Effector CD8-positive, alpha-beta T cell (primary cell): ENCODE data around the gene SLC9A3.

Experiments used
- DNase-seq: peaks from one replicate; lab custom pipeline; 2025; lab: John Stamatoyannopoulos, UW

SLC9A3 gene

DNA sequence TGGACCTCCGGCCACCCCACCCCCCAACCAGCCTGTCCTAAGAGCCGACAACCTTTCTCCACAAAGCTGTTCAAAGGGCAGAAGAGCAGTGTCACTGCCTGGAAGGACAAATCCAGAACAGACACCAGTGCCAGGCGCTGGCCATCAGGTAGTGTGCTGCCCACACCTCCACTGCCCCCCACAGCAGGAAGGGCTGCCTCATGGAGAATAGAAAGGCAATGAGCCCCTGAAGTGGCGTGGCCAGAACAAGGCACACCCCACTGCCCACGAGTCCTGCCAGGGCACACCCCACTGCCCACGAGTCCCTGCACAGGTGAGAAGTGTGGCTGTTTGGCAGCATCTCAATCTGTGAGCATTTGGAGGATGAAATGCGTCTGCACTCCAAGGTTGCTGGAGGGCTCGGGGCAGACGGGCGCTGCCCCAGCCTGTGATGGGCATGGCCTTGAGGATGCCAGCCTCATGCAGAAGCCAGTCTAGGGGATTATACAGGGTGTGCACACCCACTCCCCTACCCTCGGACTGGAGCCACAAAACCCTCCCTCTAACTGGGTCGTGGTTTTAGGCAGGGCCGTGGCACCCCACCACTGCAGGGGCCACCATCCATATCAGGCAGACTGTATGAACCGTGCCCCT is 2.3 kb upstream of the SLC9A3 start:
- no peak for DNase-seq

GRCh38 chr5:525916-526315 is 1.7 kb upstream of the SLC9A3 start:
- no peak for DNase-seq

DNA sequence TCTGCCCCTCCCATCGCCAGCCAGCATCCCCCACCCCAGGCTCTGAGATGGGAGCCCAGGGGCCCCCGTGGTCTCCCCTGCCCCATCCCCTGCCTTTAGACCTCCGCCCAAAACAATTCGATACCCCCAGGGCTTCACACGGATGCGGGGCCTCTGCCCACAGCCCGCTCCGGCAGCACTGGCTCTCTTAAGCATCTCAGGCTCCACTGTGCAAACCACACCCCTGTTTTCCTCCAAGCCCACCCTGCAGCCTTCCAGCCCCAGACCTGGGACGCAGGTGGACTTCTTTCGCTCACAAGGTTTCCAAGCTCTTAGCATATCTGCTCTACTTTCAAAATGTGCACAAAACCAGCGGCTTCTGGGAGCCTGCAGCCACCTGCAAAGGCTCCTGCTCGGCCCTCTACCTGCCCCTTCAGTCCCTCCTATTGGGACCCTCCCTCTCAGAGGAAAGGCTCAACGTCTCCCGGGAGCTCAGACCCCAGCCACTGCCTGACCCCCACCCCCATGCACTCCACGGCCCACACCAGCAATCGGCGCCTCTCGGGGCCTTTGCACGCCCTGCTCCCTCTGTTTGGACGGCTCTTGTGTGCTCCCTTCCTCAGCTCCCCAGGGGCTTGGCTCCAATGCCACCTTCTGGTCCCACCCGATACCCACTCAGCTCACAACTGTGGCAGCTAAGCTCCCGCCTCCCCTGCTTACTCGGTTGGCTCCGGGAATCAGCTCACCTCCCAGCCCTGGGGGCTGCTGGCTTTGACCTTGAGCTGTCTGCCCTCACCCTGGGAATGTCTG is 918 bp upstream of the SLC9A3 start:
- no peak for DNase-seq

GRCh38 chr5:523441-524222 is 617 bp downstream of the SLC9A3 start:
- no peak for DNase-seq

DNA sequence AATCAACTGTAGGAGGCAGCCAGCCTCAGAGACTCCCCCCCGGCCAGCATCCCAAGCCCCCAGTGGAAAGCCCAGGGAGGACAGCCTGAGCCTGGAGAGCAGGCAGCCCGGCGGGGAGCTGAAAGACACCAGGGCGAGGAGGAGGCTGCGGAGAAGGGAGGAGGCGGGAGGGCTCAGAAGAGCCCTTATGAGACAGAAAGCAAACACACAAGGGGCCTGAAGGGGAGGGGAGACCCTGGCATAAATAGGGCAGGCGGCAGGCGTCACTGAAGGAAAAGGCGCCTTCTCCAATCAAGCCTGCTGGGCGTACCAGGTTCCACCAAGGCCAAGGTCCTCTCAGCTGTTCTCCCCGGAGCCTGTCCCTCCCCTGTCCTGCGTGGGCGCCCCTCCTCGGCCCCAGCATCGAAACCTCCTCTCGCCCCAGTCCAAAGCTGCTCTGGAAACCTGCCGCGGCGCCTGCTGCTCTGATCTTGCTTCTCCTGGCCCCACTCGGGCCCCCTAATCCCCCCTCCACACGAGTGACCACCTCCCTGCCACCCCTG is 1.3 kb downstream of the SLC9A3 start:
- no peak for DNase-seq

GRCh38 chr5:522116-522515 is 2.1 kb downstream of the SLC9A3 start:
- no peak for DNase-seq

DNA sequence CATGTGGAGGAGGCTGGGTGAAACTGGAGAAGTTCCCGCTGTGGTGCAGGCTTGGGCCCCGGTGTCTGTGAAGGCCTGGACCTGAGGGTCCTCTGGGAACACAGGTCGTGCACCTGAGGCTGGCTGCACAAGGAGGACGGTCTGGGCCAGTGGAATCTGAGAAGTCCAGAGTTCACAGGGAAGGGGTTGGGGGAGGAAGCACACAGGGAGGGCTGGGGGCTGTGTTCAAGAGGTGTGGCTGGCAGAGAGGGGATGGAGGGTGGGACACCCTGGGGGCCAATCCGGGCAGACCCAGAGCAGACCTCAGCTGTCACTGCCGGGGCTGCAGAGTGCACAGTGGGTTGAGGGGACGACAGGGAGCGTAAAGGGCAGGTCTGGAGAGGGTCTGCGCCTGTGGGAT is 2.6 kb downstream of the SLC9A3 start:
- no peak for DNase-seq

GRCh38 chr5:520850-521226 is 3.4 kb downstream of the SLC9A3 start:
- no peak for DNase-seq

DNA sequence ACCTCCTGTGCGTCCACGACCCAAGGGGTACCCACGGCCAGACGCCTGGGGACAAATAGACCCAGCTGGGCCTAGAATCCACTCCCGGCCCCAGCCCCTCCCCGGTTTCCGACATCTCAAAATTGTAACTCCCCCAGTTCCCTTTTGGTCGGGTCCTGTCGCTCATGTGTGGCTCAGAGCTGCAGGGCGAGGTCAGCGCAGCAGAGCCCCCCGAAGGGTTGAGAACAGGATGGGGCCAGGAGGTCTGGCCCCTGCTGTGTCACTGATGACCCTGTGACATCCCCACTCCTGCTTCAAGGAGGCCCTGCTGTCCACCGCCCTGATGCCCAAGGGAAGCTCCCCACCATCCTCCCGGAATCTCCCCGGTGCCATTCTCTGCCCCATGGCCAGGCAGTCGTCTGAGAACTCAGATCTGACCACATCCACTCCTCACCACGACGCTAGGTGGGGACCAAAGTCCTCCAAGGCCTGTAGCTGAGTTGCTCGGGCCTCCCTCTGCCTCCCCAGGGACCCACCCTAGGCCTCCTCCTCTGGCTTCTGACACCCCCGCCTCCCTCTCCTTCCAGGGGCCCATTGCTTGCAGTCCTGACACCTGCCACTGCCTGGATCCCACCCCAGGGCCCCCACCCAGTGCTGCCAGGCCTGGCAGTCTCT is 3.9 kb downstream of the SLC9A3 start:
- no peak for DNase-seq

GRCh38 chr5:518721-519120 is 5.5 kb downstream of the SLC9A3 start:
- DNase-seq = no peak

GRCh38 chr5:517535-518100 is 6.6 kb downstream of the SLC9A3 start:
- no peak for DNase-seq

DNA sequence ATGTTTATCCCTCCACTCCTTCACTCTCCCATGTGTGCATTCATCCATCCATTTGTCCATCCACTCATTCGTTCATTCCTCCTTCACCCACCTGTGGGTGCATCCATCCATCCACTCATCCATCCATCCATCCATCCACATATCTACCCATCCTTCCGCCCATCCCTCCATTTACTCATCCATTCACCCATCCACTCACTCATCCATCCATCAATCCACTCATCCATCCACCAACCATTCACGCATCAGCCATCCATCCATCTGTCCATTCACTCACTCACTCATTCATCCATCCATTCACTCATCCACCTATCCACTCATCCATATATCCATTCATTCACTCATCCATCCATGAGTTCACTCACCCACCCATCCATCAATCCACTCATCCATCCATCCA is 7.3 kb downstream of the SLC9A3 start:
- no peak for DNase-seq

GRCh38 chr5:516338-516925 is 7.8 kb downstream of the SLC9A3 start:
- no peak for DNase-seq

- DNase-seq = no peak
Measured at GRCh38 chr5:515273-515836, 8.9 kb downstream of the SLC9A3 start.

DNA sequence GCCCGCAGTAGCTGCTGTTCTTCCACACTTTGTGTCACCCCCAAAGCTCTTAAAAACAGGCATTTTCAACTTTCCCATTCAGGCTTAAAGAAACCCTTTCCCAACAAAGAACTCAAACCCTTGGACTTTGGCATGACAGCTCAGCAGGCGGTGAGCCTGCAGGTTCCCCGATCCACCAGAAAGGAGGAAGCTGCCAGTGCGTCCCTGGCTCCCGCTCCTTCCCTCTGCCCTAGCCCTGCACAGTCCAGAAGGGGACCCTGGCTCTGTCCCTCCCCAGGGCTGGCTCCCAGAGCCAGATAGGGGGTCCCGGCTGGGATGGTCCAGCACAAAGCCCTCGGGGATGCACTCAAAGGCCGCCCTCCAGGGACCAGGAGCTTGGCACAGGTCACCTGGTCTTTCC is 9.6 kb downstream of the SLC9A3 start:
- no peak for DNase-seq

- no peak for DNase-seq
Measured at GRCh38 chr5:514101-514485, 10.2 kb downstream of the SLC9A3 start.

DNA sequence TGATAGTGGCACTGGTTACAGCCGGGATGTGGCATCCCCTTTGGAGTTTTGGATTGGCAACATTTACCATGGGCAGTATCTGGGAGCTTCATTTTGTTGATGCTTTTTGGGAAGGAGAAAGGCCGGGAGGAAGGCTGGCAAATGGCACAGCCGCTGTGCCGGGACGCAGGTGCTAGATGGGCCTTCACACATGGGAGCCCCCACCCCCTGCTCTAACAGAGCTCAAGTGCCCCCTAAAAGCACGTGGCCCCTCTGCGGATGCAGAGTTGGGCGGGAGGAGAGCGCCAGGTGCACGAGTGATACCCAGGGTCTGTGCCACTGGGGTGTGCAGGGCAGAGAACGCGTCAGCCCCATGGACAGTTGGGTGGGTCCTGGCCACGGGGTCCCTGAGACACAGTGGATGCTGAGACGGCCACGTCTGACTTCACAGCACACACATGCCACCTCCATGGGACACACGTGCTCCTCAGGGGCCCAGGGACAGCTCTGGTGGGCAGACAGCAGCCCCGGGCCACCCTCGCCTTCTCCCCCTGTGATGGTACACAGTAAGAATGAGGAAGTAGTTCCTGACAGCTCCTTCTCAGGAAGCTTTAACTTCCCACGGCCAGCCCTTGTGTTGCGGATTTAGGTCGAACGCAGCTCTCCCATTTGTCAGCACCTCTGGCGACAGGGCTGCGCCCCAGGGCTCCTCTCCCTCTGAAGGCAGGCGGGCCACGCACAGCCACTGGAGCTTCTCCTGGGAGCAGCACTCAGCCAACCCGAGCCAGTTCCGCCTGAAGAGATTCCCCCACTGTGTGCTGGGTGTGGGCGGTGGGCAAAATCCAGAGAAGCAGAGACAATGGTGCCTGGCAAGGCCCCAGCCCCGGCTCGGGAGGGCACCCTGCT is 10.8 kb downstream of the SLC9A3 start:
- DNase-seq = no peak

- DNase-seq = no peak
Measured at GRCh38 chr5:511476-511875, 12.8 kb downstream of the SLC9A3 start.

GRCh38 chr5:510521-510920 is 13.7 kb downstream of the SLC9A3 start:
- no peak for DNase-seq

DNA sequence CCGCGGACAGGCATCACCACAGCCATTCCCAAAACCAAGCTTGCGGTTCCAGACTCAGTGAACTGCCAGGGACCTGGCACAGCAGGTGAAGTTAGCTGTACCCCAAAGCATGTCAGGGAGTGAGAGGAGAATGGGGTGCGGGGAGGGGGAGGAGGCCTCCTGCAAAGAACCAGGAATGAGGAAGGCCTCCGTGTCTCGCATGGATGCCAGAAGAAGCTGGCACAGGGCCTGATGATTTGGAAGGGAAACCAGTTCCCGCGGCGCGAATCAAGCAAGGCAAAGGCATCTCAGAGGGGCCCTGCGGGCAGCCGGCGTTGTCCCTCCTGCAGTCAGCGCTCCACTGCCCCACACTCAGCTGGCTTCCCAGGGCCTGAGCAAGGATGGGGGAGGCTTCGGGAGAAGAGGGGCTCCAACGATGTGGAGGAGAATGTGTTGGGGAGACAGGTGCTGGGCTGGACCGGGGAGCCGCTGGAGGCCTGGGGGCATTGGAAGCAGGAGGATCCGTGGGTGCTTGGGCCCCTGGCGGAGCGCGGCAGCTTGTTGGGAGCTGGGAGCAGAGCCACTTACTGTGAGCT is 14.6 kb downstream of the SLC9A3 start:
- DNase-seq = no peak
